Measurements from ENCODE around the gene IQSEC1.

IQSEC1 gene

DNA sequence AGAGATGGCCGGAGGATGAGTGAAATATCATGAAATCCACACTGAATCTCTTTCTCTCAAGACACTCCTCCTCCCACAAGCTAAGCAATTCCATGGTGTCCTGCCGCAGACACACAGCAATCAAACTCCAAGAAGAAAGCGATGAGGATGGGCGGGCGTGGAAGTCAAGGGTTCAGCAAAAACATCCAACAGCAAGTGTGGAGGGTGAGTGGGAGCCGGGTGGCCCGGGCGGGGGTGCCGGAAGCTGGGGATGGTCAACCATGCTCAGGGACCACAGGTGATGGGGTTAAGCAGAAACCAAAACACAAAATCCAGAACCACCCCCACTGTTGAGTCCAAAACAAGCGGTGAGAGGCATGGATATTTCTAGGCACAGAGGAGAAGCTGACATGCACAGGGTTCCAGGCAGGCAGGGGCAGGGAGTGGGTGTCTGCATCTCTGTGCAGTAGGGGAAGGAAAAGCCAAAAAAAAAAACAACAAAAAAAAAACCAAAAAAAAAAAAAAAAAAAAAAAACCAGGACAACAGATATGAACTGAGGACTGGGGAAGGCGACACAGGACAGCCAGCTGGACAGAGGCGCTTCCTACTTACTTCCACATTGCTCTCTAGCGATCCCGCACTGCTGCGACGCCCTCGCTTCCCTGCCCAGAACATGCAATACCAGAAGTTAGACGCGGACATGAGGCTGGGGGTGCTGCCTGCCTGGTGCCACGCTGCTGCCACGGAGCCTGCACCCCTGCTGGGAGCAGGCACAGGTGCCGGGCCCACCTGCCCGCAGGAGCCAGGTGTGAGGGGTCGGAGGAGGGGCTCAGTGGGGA, 170.8 kb downstream of the IQSEC1 start:
- DNase-seq: no peak

DNA sequence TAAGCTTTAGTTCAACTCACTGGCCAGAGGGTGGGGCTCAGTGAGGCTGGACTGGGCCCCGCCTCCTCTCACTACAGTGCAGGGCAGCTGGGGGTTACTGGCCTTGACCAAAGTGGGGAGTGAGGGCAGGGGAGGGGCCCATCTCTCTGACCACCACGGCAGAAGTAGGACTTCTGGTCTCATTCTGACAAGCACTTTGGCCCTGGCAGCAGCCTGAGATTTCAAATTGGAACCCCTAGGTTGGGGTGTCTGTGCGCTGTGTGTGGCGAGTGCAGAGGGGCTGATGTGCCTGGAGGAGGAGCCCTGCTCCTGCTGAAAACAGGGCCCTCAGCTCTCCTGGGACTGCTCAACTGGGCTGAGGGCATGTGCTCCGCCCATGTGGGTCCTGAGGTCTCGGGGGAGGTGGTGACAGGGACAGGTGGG, 171.6 kb downstream of the IQSEC1 start:
- DNase-seq: no peak

DNA sequence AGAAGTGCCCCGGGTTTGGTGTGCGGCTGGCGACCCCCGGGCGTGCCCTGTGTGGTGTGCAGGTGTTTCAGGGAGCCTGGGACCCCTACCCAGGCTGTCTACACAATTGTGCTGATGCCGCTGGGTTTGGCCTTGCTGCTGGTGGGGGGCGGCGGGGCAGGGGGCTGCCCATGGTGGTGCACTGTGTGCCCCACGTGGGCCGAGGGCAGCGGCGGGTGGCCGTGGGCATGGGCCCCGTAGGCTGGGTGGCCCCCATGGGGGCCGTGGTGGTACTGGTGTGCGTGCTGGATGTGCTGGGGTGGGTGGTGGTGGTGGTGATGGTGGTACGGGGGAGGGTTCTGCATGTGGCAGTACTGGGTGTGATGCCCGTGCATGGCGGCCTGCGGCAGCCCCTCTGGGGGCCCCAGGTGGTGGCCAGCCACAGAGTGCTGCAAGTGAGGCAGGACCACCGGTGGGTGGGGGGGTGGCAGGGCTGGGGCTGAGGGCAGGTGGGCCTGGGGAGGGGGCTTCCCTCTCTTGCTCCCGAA, 172.3 kb downstream of the IQSEC1 start:
- no peak for DNase-seq

DNA sequence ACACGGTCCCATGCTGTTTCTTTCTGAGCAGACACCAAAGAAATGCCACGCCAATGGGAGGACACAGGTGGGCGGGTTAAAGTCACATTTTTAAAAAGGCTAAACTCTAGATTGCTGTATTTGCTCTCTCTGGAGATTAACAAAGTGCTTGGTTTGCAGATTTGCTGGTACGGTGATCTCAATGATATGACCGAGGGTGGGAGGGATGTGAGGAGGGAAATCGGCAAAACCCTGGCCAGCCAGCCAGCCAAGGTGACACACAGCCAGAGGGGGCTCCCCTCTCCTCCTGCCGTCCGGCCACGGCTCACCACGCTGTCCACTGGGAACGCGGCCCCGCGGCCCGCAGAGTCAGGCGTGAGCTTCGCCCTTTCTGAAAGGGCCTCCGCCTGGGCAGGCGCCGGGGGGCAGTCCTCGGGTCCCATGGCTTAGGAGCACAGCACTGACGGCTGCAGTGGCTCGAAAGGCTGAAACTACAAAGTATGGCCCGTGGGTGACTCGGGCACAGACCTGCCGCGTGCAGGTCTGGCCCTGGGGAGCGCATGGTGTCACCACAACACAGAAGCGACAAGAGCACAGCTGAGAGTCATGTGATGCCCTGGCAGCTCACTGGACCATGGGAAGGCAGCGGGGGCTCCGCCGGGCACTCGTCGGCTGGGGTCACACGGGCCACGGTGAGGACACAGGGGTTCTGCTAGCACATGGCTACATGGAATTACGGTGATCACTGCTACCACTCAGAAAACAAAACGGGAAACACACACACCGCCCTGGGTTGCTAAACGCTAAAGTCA, 174.1 kb downstream of the IQSEC1 start:
- DNase-seq: no peak

DNA sequence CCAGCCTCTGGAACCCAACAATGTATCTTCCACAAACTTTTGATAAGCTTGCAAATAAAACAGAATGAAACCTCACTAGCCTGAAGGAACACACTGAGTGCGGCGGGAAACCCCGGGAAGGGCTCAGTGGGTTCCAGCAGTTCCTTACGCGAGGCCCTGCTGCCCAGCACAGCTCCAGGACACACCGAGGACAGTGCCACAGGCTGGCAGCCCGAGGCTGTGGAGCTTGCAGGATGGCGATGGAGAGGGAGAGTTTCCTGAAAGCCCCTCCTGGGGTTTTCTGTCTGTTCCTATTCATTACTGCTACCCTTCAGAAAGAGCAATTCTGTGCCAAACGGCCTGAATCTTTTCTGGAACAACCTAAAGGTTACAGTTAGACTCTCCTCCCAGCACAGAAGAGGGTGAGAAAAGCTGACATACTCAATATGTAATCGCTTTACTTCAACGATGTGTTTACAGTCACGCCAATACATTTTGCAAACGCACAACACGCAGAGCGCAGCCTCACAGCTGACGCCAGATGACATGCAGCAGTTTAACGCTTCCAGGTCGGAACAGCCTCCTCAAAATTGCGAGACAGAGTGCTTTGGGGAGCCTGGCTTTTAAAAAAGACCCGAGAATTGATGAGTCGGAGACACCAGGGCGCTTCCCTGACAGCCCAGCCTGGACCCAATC, 174.8 kb downstream of the IQSEC1 start:
- no peak for DNase-seq

DNA sequence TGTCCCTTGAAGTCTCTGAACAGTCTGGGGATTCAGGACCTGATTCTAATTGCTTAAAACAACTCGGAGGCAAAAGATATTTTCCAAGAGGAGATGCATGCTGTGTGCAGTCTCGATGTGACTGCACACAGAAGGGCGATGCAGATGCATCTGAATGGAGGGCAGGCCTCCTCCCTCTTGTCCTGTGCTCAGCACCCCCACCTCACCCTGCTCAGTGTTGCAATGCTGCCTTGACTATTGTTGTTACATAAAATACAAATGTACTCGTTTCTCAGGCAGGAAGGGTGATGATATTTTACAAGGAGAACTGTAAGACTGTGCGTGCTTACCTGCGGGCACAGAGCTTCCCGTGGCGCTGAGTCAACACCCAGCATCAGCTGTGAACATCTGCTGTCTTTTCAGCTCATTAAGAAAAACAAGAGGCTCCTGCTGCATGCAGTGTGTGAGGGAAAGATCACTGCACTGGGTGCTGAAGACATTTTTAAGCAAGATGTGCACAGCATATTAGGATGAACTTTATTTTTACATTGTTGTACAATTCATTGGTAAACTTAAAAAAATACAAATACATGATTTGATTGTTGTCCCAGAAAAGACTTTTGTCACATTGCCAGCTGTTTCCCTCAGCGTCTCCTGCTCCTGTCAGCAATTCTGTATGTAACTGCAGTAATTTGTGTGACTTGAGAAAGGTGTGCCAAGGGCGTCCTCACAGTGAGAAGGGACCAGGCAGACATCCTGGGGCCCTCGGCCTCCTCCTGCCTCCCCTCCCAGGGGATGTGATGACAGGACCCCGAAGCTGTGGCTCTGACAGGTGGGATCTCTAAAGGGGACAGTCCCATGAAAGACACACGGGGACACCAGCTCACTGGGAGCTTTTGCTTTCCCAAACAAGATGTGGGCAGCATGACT, 175.6 kb downstream of the IQSEC1 start:
- DNase-seq: no peak

DNA sequence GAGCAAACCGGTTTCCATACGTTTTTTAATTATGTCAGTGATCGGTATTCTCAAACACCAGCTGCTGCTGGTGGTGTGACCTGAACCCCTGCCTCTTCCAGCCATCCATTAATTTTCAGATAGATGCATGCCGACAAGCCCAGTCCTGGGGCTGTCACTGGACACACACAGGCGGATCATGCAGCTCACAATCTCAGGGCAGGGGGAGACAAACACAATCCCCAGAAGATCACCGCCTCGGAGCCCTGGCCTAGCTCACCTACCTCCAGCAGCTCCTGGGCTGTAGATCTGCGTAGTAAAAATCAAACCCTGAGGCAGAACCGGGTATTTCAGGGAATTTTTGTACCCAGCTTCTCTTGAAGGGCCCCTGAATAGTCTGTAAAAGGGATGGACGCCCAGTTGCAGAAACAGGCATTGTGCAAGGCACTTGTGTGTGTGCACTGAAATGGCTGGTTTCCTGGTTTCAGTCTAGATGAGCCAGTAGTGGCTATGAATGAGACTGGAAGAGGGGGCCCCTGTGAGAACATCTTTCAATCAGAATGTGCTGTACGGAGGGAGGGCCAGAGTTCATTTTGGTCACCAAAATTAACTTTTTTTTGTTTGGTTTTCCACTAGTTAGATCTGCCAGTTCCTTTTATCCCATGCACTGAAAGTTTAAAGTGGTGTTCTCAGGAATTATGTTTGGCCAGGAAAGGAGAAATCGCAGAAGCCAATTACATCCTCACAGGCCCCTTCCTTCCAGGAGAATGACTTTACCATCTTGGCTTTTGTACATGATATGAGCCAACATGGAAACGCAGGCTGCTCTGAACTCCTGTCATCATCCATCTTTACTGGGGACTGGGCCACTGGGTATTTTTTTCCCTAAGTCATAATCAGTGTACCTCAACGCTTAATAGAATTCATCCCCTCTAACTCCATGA, 176.9 kb downstream of the IQSEC1 start:
- DNase-seq: no peak

DNA sequence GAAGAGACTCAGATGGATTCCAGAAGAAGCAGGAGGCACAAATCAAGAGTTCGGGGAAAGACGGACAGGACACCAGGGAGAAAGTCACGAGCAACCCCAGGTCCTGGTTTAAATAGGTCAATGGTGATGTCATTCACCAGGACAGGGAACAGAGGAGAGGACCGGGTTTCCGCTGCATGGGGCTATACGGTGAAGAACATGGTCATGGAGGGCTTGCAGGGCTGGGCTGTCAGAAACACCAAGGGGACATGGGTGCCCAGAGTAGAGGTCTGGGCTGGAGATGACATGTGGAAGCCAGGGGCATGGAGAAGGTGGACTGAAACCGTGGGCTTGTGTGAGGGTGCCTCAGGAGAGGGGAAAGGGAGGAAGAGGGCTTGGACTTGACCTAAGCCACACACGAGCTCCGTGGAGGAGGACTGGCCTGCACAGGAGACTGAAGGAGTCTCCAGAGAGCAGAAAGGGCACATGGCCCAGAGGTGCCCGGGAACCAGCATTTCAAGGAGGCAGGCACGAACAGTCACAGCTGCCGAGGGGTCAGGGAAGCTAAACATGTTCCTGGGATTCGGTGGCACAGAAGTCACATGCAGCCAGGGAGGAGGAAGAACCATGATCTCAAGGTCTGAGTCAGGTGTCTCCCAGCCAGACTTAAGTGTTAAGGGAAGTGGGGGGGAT, 177.7 kb downstream of the IQSEC1 start:
- DNase-seq: no peak

DNA sequence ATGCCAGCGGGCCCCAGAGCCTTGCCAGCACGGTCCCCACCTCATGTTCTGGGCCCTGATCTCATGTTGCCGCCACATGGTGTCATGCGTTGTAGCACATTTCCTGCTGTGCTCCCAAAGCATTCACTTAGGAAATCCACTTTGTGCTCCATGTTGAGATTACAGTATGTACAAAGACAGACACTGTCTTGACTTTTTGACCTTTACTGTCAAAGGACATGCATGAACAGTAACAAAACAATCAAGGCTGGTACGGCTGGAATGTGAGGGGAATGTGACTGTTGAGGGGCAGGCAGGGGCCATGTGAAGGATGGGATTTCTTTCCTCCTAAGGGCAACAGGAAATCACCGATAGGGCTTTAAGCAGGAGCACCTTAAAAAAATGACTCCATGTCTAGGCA, 178.6 kb downstream of the IQSEC1 start:
- no peak for DNase-seq

DNA sequence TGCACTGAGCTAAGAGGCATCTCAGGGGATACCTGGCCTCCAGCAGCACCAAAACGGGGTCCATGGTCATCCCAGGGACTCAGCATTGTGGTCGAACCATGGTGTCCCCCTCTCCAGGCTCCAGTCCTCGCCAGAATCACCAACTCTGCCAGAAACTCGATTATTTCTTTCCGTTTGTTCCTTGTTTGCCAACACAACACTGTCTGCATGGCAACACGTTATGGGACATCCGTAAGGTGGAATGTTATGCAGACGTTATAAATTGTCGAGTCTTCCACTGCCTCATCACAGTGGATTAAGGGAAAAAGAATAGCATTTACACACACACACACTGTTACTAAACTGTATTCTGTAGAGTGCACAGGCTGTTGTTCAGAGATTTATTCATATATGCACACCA, 179.4 kb downstream of the IQSEC1 start:
- DNase-seq: no peak

DNA sequence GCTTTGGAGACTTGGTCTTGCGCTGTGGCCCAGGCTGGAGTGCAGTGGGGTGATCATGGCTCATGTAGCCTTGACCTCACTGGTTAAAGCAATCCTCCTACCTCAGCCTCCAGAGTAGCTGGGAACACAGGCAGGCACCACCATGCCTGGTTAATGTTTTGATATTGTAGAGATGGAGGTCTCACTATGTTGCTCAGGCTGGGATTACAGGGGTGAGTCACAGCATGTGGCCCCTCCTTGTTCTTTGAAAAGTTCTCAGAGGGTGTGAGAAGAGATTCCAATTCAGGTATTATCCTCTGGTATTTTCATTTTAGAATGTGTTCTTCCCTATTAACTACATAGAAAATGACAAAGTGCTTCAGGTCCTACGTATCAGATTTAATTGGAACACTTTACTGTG, 180.0 kb downstream of the IQSEC1 start:
- DNase-seq: no peak

DNA sequence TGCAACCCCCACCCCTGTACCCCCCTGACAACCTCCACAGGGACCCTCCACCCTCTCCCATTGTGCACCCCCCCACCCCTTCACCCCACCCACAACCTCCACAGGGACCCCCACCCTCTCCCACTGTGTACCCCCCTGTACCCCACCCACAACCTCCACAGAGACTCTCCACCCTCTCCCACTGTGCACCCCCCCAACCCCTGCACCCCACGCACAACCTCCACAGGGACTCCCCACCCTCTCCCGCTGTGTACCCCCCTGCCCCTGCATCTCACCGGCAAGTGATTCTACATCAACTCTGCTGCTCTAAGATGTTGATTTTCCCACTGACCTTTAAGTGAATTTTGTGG, 180.4 kb downstream of the IQSEC1 start:
- no peak for DNase-seq

DNA sequence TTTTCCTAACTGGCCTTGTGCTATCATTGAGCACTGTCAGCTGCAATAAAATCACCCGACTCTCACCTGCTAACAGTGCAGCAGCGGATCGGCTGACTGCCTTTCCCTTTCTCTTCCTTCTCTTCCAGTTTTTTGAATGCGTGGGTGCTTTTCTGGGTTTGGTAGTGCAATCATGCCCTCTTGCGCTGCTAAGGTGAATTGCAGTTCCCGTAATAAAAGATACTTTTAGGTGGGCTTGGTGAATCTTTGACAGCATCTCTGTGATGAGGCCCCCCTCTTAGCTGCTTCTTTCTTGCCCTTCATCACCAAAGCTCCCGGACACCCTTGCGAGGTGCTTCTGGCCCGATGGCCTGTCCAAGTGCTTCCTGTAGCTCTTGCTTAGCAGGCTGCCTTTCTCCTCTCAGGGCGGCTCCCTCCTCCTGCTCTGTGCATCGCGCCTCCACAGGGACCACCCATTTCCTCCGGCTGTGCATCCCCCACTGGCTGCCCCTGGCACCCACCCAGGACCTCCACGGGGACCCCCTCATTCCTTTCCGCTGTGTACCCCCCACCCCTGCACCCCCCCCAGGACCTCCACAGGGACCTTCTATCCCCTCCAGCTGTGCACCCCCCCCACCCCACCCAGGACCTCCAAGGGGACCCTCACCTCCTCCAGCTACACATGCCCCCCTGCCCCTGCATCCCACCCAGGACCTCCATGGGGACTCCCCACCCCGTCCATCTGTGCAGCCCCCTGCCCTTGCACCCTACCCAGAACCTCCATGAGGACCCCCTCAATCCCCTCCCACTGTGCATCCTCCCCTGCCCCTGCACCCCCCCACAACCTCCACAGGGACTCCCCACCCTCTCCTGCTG, 181.0 kb downstream of the IQSEC1 start:
- DNase-seq: peak; percentile 39

DNA sequence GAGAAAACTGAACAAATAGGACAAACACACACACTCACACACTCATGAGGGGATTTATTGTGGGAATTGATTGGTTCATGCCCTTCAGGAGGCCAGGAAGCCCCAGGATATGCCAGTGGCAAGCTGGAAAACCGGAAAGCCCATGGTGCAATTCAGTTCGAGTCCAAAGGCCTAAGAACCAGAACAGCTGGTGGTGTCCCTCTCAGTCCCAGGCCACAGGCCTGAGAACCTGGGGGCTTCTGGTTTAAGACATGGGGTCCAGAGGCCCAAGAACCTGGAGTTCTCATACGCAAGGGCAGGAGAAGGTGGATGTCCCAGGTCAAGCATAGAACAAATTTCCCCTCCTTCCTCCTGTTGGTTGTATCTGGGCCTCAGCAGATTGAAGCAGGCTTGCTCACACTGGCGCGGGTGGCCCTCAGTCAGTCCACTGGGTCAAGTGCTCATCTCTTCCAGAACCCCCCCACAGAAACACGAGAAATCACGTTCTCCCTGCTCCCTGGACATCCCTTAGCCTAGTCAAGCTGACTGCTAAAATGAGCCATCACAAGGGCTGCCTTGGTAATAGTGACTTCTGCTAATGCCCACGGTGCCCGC, 181.7 kb downstream of the IQSEC1 start:
- no peak for DNase-seq

DNA sequence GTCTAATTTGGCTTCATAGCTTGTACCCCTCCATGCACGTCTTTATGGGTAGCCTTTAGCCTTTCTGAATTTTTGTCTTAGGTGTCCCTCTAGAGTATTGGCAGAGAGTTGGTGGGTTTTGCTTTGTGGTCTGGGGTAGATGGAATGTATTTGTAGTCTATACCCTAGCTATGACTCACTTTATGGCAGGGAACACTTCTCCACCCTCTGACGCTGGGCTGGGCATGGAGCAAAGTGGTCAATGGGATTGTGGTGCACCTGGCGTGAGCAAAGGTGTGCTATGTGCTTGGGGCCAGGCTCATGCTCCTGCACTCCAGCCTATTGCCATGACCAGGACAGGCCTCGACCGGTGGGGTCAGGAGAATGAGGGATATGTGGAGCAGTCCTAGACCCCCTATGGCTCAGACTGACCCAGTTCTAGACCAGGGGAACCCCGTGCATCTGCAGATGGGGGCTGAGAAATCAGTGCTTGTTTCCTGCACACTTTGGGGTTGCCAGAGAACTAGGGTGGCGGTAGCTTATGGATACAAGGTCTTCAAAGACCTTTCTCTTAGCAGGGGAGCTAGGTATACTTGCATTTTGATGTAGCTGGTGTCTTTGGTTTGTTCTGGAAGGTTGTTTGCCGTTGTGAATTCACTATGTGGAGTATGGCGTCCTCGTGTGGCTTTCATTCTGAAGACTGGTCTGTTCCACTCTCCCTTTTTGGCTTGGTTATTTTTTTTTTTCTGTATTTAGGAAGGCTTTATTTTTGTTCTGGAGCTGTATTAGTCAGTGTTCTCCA, 182.4 kb downstream of the IQSEC1 start:
- no peak for DNase-seq

DNA sequence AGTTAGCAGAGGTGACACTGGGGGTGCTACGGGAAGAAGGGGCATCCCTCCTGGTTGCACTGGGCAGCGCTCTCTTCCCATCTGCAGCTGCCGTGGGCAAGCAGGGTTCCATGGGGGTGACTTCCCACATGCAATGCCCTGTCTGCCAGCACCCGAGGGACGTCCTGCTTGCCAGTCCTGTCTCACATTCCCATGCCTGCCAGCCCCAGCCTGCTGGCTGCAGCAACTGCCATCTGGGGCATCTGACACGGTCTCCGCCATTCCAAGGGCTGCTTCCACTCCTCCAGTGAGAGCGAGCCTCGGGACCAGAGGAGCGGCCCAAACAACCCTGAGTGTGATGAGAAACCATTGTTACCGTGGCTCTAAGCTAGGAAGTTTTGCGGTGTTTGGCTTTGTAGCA, 186.5 kb downstream of the IQSEC1 start:
- no peak for DNase-seq

DNA sequence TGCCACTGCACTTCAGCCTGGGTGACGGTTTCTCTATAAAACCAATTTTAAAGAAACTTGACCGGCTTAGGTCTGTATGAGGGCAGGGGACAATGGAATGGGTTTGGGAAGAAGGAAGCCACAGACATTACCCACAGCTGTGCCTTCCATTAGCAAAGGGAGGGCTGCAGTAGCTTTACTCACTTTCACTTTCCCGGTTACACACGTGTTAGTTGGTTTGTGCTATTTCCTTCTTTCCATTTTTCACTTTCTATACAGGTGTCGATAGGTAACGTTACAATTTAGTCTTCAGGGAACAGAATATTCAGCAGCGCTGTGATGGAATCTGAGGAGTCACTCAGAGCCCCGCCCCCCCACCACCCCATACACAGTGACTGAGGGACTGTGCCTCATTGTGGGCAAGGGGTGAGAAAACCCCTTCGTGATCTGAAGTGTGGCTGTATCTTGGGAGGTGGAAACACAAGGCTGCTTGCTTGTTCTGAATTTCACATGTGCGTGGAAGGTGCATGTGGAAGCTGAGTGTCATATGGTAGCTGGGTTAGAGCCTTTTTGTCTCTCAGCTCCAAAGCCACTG, 187.0 kb downstream of the IQSEC1 start:
- no peak for DNase-seq

DNA sequence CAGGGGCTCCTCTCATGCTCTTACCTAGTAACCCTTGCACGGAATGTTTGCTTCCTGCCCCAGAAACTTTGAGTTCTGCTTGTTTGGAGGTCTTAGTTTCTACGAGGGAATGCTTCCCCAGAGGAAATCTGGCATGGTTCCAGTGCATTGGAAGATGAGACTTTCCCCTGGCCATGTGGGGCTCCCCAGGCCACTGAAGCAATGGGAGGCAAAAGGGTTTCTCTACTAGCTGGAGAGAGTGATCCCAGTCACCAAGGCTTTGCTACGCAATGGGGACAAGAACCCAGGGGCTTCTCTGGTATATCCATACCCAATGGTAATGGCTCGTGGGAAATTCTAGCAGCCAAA, 187.7 kb downstream of the IQSEC1 start:
- DNase-seq: no peak

Measured in T1000 (cell line).